OCI-LY1 (cell line): Measurements from ENCODE around the gene COL4A4.

ENCODE experiments used
- CTCF ChIP-seq: fragments of 200-600 bp; sonication (generic), shearing (Covaris generic); IDR thresholded peaks from 2 replicates; pipeline ENCODE4 v1.5.1; 2017; ENCODE audit warnings: mild to moderate bottlenecking, antibody characterized with exemption, low read length, moderate library complexity, mixed read lengths
- EZH2 ChIP-seq: fragments of 200-600 bp; sonication (generic), shearing (Covaris generic); IDR thresholded peaks from 2 replicates; pipeline ENCODE4 v1.8.0; 2017; ENCODE audit warnings: borderline replicate concordance, mixed run types, mild to moderate bottlenecking, antibody characterized with exemption, low read length, moderate library complexity, mixed read lengths

GRCh38 chr2:226979004-226979403 lies 185.0 kb downstream of the COL4A4 start:
- TF ChIP-seq CTCF (no peak; the same call in 1 of the 2 replicates), EZH2 (no peak)
